Mononuclear cell (primary cell): ENCODE results near the gene POTEF. TPM values are rescaled to one million over a fixed set of nuclear protein-coding genes. Genes with fewer than 3 reads are reported as not detected.
"Not testable (repeated sequence)": the region's sequence is repeated elsewhere in the genome, so short reads cannot be mapped to it uniquely, and the experiment has no call there.

ENCODE experiments used
- H3K27me3 ChIP-seq: 2 replicates; pipeline ENCODE4 v1.6.0; 2011; ENCODE audit warnings: low read length, control low read depth; ENCODE audit not compliant: insufficient read depth
- H3K4me1 ChIP-seq: 2 replicates; pipeline ENCODE4 v1.5.1; 2011; ENCODE audit warnings: mild to moderate bottlenecking, low read length, control low read depth; ENCODE audit not compliant: insufficient read depth
- H3K4me3 ChIP-seq: 2 replicates; pipeline ENCODE4 v1.5.1; 2011; ENCODE audit warnings: mild to moderate bottlenecking, low read length, moderate library complexity
- H3K9me3 ChIP-seq: 2 replicates; pipeline ENCODE4 v1.5.1; 2011; ENCODE audit warnings: low read depth, mild to moderate bottlenecking, control low read depth, low read length
- total RNA-seq: library from RNA; depleted of rRNA; stranded (reverse); fragments of >200 nt; gene quantifications from one replicate; pipeline ENCODE4 v1.2.3, GENCODE V29; 2012

The POTEF gene
- total RNA-seq, 1 donor, result not detected

- H3K27me3 ChIP-seq, H3K4me3 ChIP-seq, H3K4me1 ChIP-seq, H3K9me3 ChIP-seq: not testable (repeated sequence)
These were observed 12.8 kb upstream of the POTEF start for GRCh38 chr2:130141645-130142370.

- H3K4me3 ChIP-seq, H3K27me3 ChIP-seq, H3K9me3 ChIP-seq, H3K4me1 ChIP-seq: not testable (repeated sequence)
These were observed 12.0 kb upstream of the POTEF start for GRCh38 chr2:130141002-130141401.

GRCh38 chr2:130140516-130140915 is 11.5 kb upstream of the POTEF start:
- not testable (repeated sequence) for H3K27me3 ChIP-seq, H3K9me3 ChIP-seq, H3K4me3 ChIP-seq, H3K4me1 ChIP-seq

GRCh38 chr2:130139331-130140280 is 10.6 kb upstream of the POTEF start:
- H3K4me1 ChIP-seq, H3K4me3 ChIP-seq, H3K9me3 ChIP-seq, H3K27me3 ChIP-seq: not testable (repeated sequence)

- not testable (repeated sequence) for H3K4me1 ChIP-seq, H3K4me3 ChIP-seq, H3K27me3 ChIP-seq, H3K9me3 ChIP-seq
These were observed 9.8 kb upstream of the POTEF start for GRCh38 chr2:130138841-130139251.

GRCh38 chr2:130138326-130138725 is 9.3 kb upstream of the POTEF start:
- H3K9me3 ChIP-seq, H3K4me3 ChIP-seq, H3K27me3 ChIP-seq, H3K4me1 ChIP-seq: not testable (repeated sequence)

GRCh38 chr2:130137118-130137517 is 8.1 kb upstream of the POTEF start:
- not testable (repeated sequence) for H3K27me3 ChIP-seq, H3K4me3 ChIP-seq, H3K4me1 ChIP-seq

GRCh38 chr2:130136546-130136945 is 7.5 kb upstream of the POTEF start:
- H3K4me1 ChIP-seq, H3K9me3 ChIP-seq, H3K27me3 ChIP-seq, H3K4me3 ChIP-seq: not testable (repeated sequence)

More at GRCh38 chr2:130137118-130137517, 8.1 kb upstream of the POTEF start:
- not testable (repeated sequence) for H3K9me3 ChIP-seq

- Histone ChIP-seq H3K4me3 (no peak overlapping the region), H3K4me1 (no peaks in the 10 kb centered on the region), H3K27me3 (no peaks in the 10 kb centered on the region), H3K9me3 (no peaks in the 10 kb centered on the region)
These were observed 6.9 kb upstream of the POTEF start for GRCh38 chr2:130135692-130136541.

- not testable (repeated sequence) for H3K4me1 ChIP-seq, H3K9me3 ChIP-seq, H3K4me3 ChIP-seq, H3K27me3 ChIP-seq
These were observed 558 bp downstream of the POTEF start for GRCh38 chr2:130128464-130128863.

GRCh38 chr2:130127726-130128125 is 1.3 kb downstream of the POTEF start:
- not testable (repeated sequence) for H3K27me3 ChIP-seq, H3K4me3 ChIP-seq, H3K4me1 ChIP-seq, H3K9me3 ChIP-seq

- H3K27me3 ChIP-seq, H3K4me3 ChIP-seq, H3K9me3 ChIP-seq, H3K4me1 ChIP-seq: not testable (repeated sequence)
These were observed 8.1 kb downstream of the POTEF start for GRCh38 chr2:130120924-130121323.

- not testable (repeated sequence) for H3K4me3 ChIP-seq, H3K4me1 ChIP-seq, H3K9me3 ChIP-seq, H3K27me3 ChIP-seq
These were observed 26.2 kb downstream of the POTEF start for GRCh38 chr2:130102597-130103363.

GRCh38 chr2:130062645-130063044 is 66.4 kb downstream of the POTEF start:
- H3K4me3 ChIP-seq, H3K9me3 ChIP-seq, H3K27me3 ChIP-seq, H3K4me1 ChIP-seq: not testable (repeated sequence)
